ENCODE results near the gene GSG1. TPM values are rescaled to one million over a fixed set of nuclear protein-coding genes. Genes with fewer than 3 reads are reported as not detected.
A peak's percentile ranks its signal among the peaks of the same experiment; 100 is the strongest.

GSG1 gene
- total and polyA plus RNA-seq, 2 donors (not counting 3 experiments of a cell fraction or from before 2014, with no cell fraction given), result not detected

GRCh38 chr12:13097491-13098011 is 5.9 kb downstream of the GSG1 start:
- Histone ChIP-seq H3K36me3 (ENCODE audit: control insufficient read depth in 2 of 2, extremely low read depth in 1 of 2, insufficient read depth in 2 of 2, low read length in 2 of 2) (no peaks in the 10 kb centered on the region), H3K27ac (ENCODE audit: insufficient read depth, low read depth, low read length) (peak overlapping the region; percentile 99), H3K9me3 (replicated peaks; ENCODE audit: control insufficient read depth, insufficient read depth, low read length) (no peaks in the 10 kb centered on the region), H3K4me3 (replicated peaks in 1 of 3; ENCODE audit: insufficient read depth in 1 of 3, low read depth in 1 of 3, low read length in 3 of 3) (peak overlapping the region in 2 of 3 experiments; percentile 14 to 49), H3K9ac (replicated peaks; ENCODE audit: extremely low read depth, insufficient read depth, low read length) (peak overlapping the region; percentile 96), H3K4me1 (ENCODE audit: control insufficient read depth, extremely low read depth, insufficient read depth, low read length) (peaks cover 67% of the 10 kb centered on the region), H3K4me2 (ENCODE audit: insufficient read depth, low read length) (peak overlapping the region; percentile 82), H2AFZ (ENCODE audit: low read depth, low read length) (peak overlapping the region; percentile 69), H3K27me3 (ENCODE audit: control insufficient read depth in 2 of 2, insufficient read depth in 2 of 2, low read length in 2 of 2) (no peaks in the 10 kb centered on the region), H3K79me2 (ENCODE audit: control insufficient read depth, insufficient read depth, low read length) (no peaks in the 10 kb centered on the region), H4K20me1 (replicated peaks; ENCODE audit: control insufficient read depth, extremely low read depth, insufficient read depth, low read length) (no peaks in the 10 kb centered on the region), H3K9me1 (replicated peaks; ENCODE audit: control insufficient read depth, extremely low read depth, insufficient read depth, low read length) (no peaks in the 10 kb centered on the region)
- dilution Hi-C loops (cut with MboI; ENCODE audit: extremely low pct_ligation_motif_present, low sequenced_read_pairs), result no loop called here
- no peak for DNase-seq (ENCODE audit: low read depth, low spot score)
- ChIA-PET POLR2A (interaction anchor here (0.6 to 1.4 kb wide), 7 partner anchors 11 to 113 kb away, joined by 3 to 10 read pairs (median 6); partner anchors contain the start of gene EMP1), CTCF (interaction anchor here (1.0 to 6.0 kb wide), 8 partner anchors 18 to 114 kb away, joined by 5 to 89 read pairs (median 7); partner anchors contain the start of gene EMP1)
- intact Hi-C loops (cut with micrococcal nuclease), result loop anchor here (1.0 to 5.0 kb wide), 13 partner anchors 18 to 375 kb away; partner anchors contain the start of genes FAM234B and HEBP1
- TF ChIP-seq POLR2AphosphoS5 (IDR thresholded peaks at IDR 0.05; ENCODE audit: insufficient read depth, low read depth, low read length), result no peak
- no peak for TF ChIP-seq GATA2 (IDR thresholded peaks at IDR 0.05; ENCODE audit: insufficient read depth, insufficient read length, low read depth, low read length)
- TF ChIP-seq MYC (IDR thresholded peaks at IDR 0.05; ENCODE audit: low read depth, low read length), result no peak
- TF ChIP-seq FOS (IDR thresholded peaks at IDR 0.05; ENCODE audit: borderline replicate concordance, insufficient read depth, low read length), result no peak
- no peak for TF ChIP-seq MAX (IDR thresholded peaks at IDR 0.05; ENCODE audit: insufficient read depth, insufficient read length)
- TF ChIP-seq POLR2A (IDR thresholded peaks at IDR 0.05; ENCODE audit: low read depth, low read length), result no peak
- TF ChIP-seq CTCF (IDR thresholded peaks at IDR 0.05; ENCODE audit: extremely low read depth in 1 of 2, insufficient read depth in 1 of 2, low read depth in 1 of 2, low read length in 2 of 2), result no peak
- BruUV-seq (replicated peaks), result no TSS peak
- FAIRE-seq, result no peak

All from endothelial cell of umbilical vein (primary cell).